OCI-LY3 (cell line): ENCODE results near the gene PXK.

Source experiments
- EZH2phosphoT487 ChIP-seq: fragments of 200-600 bp; shearing (Covaris generic); IDR thresholded peaks from 2 replicates; pipeline ENCODE4 v1.6.1; 2018; ENCODE audit warnings: antibody characterized with exemption, mixed run types, low read depth
- TF ChIP-seq, protein P1 (sequence below): fragments of 200-600, 300-600 bp; sonication (generic); IDR thresholded peaks from 2 replicates; pipeline ENCODE4 v1.5.1; 2014; ENCODE audit warnings: antibody characterized with exemption, low read length, low read depth

DNA sequence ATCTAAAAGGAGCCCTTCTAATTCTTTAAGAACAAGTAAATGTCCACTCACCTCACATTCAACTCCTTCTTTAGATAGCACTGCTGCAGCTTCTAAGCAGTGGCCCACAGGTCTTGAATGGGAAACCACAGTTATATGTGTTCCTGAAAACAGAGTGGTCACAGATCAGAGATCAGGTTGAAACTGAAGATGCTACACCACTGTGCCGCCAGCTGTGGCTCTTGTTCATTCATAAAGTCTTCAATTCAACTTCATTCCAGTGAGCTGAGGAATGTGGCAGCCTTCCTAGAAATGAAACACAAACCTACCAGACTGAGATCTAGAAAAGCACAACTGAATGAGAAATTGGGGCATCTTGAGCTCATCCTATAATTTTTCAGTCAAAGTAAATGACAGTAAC is 97.0 kb downstream of the PXK start:
- TF ChIP-seq, protein P1, sequence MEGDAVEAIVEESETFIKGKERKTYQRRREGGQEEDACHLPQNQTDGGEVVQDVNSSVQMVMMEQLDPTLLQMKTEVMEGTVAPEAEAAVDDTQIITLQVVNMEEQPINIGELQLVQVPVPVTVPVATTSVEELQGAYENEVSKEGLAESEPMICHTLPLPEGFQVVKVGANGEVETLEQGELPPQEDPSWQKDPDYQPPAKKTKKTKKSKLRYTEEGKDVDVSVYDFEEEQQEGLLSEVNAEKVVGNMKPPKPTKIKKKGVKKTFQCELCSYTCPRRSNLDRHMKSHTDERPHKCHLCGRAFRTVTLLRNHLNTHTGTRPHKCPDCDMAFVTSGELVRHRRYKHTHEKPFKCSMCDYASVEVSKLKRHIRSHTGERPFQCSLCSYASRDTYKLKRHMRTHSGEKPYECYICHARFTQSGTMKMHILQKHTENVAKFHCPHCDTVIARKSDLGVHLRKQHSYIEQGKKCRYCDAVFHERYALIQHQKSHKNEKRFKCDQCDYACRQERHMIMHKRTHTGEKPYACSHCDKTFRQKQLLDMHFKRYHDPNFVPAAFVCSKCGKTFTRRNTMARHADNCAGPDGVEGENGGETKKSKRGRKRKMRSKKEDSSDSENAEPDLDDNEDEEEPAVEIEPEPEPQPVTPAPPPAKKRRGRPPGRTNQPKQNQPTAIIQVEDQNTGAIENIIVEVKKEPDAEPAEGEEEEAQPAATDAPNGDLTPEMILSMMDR, result no peak
- no peak for TF ChIP-seq EZH2phosphoT487
